HG03097 (cell line): ENCODE data around the gene CD320.
"Not testable (repeated sequence)": the region's sequence is repeated elsewhere in the genome, so short reads cannot be mapped to it uniquely, and the experiment has no call there.

Experiments used
- ATAC-seq: cut with Tn5 transposase; IDR thresholded peaks from one replicate; pipeline ENCODE4 v1.9.1; 2021; ENCODE audit not compliant: unreplicated experiment, low FRiP score

The CD320 gene

DNA sequence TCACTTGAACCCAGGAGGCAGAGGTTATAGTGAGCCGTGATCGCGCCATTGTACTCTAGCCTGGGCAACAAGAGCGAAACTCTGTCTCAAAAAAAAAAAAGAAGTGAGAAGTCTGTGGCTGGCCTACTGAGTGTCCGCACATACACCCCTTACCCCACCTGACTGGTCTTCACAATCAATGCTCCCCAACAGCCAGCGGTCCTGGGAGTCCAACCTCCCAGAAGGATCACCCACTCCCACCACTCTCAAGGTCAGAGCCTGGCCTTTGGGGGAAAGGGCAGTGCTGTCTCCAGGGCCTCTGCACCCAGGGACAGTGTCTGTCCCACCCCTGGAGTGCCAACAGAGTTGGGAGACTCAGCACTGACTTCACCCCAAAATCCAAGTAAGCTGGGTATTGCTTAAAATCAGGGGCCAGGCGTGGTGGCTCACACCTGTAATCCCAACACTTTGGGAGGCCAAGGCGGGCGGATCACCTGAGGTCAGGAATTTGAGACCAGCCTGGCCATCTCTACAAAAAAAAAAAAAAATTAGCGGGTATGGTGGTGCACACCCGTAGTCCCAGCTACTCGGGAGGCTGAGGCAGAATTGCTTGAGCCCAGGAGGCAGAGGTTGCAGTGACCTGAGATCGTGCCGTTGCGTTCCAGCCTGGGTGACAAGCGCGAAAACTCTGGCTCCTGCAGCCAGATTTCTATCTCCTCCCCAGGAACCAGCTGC, 2.3 kb upstream of the CD320 start:
- no peak for ATAC-seq

DNA sequence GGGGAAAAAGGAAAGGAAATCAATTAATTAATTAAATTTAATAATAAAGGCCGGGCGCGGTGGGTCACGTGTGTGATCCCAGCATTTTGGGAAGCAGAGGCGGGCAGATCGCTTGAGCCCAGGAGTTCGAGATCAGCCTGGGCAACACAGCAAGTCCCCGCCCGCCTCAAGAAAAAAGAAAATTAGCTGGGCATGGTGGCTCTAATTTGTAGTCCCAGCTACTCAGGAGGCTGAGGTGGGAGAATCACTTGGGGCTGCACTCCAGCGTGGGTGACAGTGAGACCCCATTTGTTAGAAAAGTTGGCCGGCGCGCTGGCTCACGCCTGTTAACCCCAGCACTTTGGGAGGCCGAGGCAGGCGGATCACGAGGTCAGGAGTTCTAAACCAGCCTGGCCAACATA, 733 bp upstream of the CD320 start:
- no peak for ATAC-seq

DNA sequence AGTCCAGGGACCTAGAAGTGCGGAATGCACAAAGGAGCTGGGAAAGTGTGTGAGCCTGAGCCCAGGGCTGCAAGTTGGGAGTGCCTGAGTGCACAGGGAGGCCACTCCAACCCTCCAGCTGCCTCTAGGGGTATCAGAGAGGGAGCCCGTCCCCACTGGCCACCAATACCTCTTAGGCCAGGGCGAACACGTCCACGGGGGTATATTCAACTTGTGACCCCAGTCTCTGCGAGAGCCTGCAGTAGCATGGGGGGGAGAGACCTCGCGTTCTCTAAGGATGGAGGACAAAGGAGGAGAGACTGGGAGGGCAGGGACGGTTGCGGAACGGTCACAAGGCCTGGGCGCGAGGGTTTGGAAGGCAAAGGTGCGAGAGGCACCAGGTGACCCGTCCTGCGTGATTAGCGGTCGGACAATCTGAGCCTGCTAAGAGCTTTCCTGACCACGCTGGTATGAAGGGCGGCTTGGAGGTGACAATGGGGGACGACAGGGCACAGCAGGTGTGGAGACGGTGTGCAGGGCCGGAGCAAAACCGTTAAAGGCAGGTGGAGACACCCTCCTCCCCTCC, 676 bp downstream of the CD320 start:
- ATAC-seq = no peak

DNA sequence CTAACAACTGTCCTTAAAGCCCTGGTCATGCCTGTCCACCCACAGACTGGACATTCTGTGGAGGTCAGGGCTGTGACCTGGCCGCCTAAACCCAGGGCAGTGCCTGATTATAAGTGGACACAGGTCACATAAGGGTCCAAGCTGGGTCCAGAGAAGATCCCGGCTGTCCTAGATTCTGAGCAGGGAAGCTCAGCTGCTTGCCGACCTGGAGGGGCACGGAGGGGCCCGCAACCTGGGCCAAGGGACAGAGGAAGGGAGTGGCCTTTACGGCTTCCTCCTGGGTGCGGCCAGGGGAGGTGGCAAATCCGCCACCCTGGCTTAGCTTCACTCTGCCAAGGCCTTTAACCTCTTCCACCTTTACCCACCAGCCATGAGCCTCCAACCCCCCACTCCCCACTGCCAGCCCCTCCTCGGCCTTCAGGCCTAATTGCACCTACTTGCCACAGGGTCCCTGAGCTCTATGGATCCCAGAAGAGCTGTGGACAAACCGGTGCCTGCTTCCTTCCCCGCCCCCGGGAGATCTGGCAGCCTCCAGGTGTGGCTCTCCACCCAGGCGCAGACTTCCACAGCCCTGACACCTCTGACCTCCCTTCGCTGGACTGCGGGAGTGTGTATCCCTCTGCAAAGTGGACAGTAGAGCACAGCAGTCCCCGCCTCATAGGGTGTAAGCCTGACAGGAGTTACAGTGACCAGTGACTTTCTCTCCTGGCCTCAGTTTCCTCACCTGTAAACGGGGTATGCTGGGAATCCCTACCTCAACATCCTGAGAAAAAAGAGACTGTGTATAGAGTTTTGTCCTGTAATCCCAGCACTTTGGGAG, 1.7 kb downstream of the CD320 start:
- no peak for ATAC-seq

DNA sequence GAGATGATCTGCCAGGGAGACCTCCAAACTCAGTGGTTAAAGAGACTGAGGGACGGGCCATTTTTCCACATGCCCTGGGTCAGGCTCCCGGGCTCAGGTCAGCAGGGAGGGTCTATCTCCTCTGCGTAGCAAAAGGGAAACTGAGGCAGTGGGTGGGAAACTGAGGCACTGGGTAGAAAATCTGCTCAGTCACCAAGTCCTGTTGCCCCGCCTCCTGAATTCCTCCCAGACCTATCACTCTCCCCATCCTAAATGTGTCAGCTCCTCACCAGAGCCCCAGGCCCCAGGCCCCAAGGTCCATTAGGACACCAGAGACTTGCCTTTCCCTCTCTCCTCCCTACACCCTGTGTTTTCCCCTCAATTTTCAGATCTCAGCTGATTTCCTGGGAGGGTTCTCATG, 2.4 kb downstream of the CD320 start:
- no peak for ATAC-seq

DNA sequence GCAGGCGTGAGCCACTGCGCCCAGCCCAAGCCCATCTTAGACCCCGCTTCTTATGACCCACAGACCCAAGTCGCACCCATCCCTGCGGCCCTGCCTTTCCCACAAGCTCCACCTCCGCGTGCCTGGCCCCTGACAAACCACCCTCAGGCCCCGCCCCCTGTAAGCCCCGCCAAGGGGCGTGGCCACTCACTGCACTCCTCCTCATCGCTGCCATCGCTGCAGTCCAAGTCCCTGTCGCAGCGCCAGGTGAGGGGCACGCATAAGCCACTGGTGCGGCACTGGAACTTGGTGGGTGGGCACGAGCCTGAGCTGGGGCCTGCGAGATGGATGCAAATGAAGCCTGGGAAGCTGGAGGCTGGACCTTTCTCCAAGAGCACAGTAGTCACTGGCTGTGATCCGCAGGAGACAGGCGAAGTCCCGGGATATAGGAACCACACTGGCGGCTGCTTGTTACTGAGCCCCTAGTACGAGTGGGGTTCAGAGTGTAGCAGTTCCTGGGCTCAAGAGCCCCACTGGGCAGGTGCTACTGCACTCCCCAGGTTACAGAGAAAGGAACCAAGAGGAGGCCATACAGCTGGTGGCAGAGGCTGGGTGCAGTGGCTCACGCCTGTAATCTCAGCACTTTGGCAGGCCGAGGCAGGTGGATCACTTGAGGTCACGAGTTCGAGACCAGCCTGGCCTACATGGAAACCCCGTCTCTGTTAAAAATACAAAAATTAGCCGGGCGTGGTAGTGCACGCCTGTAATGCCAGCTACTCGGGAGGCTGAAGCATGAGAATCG, 3.1 kb downstream of the CD320 start:
- no peak for ATAC-seq

DNA sequence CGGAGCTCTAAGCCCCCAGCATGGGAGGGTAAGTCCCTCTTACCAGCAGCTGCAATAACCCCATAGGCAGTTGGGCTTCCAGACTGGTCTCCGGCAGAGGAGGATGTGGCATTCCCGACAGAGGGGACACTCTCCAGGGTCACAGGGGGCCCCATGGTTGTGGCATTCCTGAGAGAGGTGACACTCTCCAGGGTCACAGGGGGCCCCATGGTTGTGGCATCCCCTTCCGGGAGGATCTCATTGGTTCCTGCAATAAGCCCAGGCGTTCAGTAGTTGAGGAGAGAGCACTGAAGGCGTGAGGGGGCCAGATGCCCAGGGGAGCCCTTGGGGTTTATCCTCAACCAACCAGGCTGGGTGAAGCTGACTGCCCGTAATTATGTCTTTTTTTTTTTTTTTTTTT, 5.4 kb downstream of the CD320 start:
- no peak for ATAC-seq

DNA sequence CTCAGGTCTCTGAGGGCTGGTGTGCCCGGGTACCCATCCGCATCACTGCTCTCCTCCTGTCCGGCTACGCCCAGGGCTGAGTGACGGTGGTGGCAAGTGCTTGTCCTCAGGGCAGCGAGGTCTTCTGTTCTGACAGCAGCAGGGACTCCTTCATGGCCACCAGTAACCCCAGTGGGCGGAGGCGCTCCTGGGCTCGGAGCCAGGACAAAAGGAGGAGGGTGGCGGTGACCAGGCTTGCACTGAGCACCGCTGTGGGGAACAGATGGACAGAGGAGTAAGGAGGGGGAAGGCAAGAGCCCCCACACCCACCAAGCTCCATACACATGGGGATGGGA, 5.8 kb downstream of the CD320 start:
- no peak for ATAC-seq

DNA sequence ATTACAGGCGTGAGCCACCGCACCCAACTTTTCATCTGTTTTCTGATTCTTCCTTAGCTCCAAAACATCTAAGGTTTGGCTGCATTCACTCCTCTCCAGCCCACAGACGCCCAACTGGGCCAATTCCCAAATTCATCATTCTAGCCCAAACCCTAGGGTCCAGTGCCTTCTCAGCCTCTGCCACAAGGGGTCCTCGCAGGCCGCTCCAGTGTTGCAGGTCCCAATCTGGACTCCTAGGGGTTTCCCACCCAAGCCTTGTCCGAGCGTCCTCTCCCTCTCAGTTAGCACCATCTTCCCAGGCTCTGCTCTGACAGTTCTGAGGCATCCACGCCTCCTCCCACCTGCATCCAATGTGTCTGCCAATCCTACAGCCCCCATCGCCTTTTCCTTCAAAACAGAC, 16.8 kb downstream of the CD320 start:
- not testable (repeated sequence) for ATAC-seq

DNA sequence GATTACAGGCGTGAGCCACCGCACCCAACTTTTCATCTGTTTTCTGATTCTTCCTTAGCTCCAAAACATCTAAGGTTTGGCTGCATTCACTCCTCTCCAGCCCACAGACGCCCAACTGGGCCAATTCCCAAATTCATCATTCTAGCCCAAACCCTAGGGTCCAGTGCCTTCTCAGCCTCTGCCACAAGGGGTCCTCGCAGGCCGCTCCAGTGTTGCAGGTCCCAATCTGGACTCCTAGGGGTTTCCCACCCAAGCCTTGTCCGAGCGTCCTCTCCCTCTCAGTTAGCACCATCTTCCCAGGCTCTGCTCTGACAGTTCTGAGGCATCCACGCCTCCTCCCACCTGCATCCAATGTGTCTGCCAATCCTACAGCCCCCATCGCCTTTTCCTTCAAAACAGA, 31.6 kb downstream of the CD320 start:
- not testable (repeated sequence) for ATAC-seq

DNA sequence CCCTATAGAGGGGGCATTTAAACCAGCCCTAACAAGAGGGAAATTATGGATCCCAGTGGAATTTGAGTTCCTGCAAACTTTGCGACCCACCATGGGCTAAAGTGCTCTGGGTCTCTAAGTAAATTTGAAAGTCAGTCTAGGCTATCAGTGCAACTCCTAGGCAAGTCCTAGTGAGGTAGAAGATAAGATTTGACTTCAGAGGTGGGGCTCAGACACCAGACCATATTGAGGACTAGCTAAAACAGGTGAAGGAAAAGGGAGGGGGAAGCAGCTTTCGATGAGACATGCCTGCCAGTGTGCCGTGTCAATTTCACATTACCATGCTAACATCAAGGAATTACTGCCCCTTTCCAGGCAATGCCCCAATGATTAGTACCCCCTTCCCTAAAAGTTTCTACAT, 38.4 kb downstream of the CD320 start:
- ATAC-seq = no peak

DNA sequence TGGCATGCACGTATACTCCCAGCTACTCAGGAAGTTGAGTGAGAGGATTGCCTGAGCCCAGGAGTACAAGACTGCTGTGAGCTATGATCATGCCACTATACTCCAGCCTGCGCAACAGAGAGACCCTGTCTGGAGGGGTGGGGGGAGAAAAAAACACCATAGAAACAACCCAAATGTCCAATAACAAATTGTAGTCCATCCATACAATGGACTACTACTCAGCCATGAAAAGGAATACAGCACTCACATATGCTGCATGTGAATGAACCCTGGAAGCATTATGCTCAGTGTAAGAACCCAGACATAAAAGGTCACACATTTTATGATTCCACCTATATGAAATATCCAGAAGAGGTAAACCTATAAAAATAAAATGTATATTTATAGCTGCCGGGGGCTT, 42.3 kb downstream of the CD320 start:
- ATAC-seq = no peak

DNA sequence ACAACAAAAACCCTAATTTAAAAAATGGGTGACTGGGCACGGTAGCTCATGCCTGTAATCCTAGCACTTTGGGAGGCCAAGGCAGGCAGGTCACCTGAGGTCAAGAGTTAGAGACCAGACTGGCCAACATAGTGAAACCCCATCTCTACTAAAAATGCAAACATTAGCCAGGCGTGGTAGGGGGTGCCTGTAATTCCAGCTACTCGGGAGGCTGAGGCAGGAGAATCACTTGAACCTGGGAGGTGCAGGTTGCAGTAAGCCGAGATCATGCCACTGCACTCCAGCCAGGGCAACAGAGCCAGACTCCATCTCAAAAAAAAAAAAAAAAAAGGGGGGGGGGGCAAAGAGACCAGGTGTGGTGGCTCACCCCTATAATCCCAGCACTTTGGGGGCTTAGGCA, 43.9 kb downstream of the CD320 start:
- not testable (repeated sequence) for ATAC-seq

DNA sequence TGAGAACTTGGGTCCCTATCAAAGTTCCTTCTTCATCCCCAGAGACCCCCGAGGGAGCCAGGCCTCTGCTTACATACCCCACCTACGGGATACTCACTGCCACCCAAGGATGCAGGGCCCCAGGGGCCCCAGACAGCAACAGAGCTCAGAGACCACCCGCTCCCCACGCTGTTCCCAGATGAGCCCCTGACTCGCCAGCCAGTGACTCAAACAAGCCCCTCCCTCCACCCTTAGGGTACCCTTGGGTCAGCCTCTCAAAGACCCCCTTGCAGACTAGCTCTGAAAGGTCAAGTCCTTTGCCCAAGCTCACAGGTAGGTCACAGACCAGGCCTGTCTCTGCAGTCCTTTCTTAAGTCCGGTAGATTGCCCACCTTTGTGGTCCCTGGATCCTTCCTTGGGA, 45.7 kb downstream of the CD320 start:
- no peak for ATAC-seq

DNA sequence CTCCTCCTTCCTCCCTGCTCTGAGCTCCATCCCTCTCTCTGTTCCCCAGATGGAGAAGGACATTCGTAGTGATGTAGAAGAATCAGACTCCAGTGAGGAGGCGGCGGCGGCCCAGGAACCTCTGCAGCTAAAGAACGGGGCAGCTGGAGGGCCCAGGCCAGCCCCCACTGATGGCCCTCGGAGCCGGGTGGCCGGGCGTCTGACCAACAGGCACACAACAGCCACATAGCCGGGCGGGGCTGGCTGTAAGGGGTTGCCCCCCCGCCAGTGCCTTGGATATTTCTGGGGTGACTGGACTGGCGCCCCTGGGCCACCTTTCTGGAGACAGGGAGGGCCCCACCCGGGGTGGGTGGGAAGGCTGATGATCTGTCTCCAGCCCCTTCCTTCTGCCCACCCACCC, 46.3 kb downstream of the CD320 start:
- no peak for ATAC-seq

DNA sequence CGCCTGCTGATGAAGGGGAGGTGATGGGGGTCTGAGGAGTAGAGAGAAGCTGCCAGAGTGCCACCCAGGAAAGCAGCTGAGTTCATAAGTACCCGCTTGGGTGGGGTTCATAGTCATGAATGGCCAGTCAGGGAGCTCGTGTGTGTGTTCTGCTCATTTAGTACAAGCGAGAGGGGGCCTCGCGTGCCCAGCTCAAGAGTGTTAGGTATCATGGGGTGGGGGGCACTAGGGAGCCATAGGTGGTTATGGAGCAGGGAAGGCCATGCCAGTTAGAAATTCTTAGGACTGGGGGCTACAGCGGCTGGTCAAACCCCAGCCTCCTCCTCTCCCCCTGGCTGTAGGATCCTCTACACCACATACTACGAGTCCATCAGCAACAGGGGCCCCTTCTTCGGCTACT, 46.8 kb downstream of the CD320 start:
- ATAC-seq = no peak

DNA sequence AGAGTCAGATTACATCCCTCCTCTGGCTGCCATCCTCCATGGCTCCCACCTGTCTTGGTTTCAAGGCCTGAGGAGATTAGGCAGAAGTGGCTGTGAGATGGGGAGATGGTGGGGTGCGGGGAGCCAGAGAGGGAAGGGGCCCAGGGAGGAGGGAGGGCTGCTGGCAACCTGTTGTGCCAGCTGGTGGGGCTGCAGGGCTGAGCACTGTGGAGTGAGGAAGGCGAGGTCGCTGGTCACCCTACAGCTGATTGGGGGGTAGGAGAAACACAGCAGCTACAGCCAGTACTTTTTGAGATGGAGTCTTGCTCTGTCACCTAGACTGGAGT, 48.3 kb downstream of the CD320 start:
- no peak for ATAC-seq

DNA sequence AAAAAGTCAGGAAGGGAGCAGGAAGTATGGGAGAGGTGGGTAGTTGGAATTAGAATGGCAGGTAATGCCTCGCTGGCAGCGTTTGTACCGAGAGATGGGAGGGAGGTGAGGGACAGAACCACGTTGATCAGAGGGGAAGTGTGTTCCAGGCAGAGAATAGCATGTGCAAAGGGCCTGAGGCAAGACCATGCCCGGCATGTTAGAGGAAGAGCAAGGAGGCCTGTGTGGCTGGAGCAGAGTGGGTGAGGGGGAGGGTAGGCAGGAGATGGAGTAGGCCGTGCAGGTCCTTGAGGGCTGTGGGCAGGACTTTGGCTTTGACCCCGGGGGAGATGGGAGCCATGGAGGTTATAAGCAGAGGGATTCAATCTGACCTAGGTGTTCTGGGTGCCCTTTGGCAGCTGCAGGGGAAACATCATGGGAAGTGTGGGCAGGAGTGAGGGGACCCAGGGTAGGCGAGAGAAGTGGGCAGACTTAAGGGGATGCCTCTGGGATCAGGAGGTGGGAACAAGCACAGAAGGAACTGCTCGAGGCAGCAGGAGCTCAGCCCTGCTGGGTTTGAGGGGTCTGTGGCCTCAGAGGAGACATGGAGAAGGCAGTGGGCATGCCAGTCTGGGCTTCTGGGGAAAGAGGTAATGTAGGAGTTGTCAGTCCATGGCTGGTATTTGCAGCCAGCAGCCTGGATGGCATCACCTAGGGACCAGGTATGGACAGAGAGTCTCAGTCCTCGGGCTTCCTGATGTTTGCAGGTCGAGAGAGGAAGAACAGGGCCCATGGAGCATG, 48.8 kb downstream of the CD320 start:
- ATAC-seq = no peak

DNA sequence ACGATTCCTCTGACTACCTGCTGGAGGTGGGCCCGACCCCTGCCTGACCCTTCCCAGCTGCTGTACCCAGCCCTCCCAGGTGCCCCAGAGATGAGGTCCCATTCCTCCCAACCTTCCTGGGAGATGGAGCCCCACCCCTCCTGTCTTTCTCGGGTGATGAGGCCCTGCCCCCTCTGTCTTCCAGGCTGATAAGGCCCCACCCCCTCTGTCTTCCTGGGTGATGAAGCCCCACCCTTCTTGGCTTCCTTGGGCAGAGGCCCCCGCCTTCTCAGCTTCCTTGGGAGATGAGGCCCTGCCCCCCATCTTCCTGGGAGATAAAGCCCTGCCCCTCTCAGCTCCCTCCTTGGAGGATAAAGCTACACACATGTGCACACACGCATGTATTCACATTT, 51.1 kb downstream of the CD320 start:
- ATAC-seq = no peak

DNA sequence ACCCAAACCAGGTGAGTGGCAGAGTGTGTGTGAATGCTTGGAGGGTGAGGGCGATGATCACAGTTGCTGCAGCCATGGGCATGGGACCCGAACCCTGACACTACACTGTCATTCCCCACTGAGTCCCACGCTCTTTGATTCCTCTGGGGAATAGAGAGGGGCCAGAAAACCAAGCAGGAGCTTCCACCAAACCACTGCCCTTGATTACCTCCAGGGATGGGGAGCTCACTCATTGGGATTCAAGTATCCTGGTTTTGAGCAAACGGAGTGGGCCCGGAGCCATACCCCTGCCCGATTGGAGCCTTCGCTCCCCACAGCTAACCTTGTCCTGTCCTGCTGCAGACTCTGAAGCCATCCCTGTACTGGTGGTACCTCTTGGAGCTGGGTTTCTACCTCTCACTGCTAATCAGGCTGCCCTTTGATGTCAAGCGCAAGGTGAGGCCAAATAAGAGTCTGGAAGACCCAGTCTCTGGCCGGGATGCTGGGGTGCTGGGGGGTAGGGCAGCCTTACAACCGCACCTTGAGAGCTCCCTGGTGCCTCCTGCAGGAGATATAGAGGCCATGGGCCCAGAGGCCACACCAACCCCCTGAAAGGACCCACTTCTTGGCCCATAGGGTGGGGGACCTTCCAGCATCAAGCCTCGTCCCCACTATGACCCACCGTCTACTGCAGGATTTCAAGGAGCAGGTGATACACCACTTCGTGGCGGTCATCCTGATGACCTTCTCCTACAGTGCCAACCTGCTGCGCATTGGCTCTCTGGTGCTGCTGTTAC, 51.7 kb downstream of the CD320 start:
- no peak for ATAC-seq
